Neural crest cell (in vitro differentiated cells): ENCODE results near the gene COX4I1. TPM values are rescaled to one million over a fixed set of nuclear protein-coding genes. Genes with fewer than 3 reads are reported as not detected.

Experiments
- DNase-seq: peaks from one replicate; pipeline ENCODE4 v3.0.0; 2021; ENCODE audit warnings: low read depth, mixed read lengths, low spot score
- H3K27ac Mint-ChIP-seq: one replicate; pipeline ENCODE4 v1.8.0; 2021; ENCODE audit warnings: mild to moderate bottlenecking, mixed read lengths; ENCODE audit not compliant: unreplicated experiment
- H3K27me3 Mint-ChIP-seq: 2 replicates; pipeline ENCODE4 v1.8.0; 2021; ENCODE audit warnings: low read depth, mild to moderate bottlenecking, mixed read lengths
- H3K36me3 Mint-ChIP-seq: 2 replicates; pipeline ENCODE4 v1.8.0; 2021; ENCODE audit warnings: low read depth, mild to moderate bottlenecking, mixed read lengths
- H3K4me1 Mint-ChIP-seq: 2 replicates; pipeline ENCODE4 v1.8.0; 2021; ENCODE audit warnings: mixed read lengths
- H3K4me3 Mint-ChIP-seq: one replicate; pipeline ENCODE4 v1.8.0; 2021; ENCODE audit warnings: mild to moderate bottlenecking, mixed read lengths
- H3K9me3 Mint-ChIP-seq: 2 replicates; pipeline ENCODE4 v1.8.0; 2021; ENCODE audit warnings: mixed read lengths
- CTCF ChIP-seq: fragments of 200-600 bp; sonication (generic); conservative IDR thresholded peaks from 2 replicates; pipeline ENCODE4 v1.5.0; 2021; ENCODE audit warnings: antibody characterized with exemption, mild to moderate bottlenecking
- total RNA-seq: library from RNA; stranded (reverse); gene quantifications from 2 replicates; pipeline ENCODE4 v1.2.1, GENCODE V29; 2021

COX4I1 gene
- total RNA-seq, 1 donor from 2014 or later, result 434 TPM

- Mint-ChIP-seq H3K27ac (no peak overlapping the region), H3K27me3 (peaks cover 12% of the 10 kb centered on the region), H3K36me3 (no peaks in the 10 kb centered on the region), H3K9me3 (no peaks in the 10 kb centered on the region), H3K4me1 (no peaks in the 10 kb centered on the region), H3K4me3 (no peak overlapping the region)
- no peak for TF ChIP-seq CTCF
- no peak for DNase-seq
These were observed 36.5 kb upstream of the COX4I1 start for GRCh38 chr16:85762970-85763369.

- TF ChIP-seq CTCF, result no peak
- no peak overlapping the region for H3K27ac Mint-ChIP-seq
These were observed 35.9 kb upstream of the COX4I1 start for GRCh38 chr16:85763616-85764015.

GRCh38 chr16:85765211-85765610 lies 34.3 kb upstream of the COX4I1 start:
- no peak for TF ChIP-seq CTCF
- Mint-ChIP-seq H3K4me1 (no peaks in the 10 kb centered on the region), H3K36me3 (no peaks in the 10 kb centered on the region), H3K27me3 (peaks cover 4% of the 10 kb centered on the region), H3K9me3 (no peaks in the 10 kb centered on the region), H3K27ac (no peak overlapping the region), H3K4me3 (no peak overlapping the region)
- no peak for DNase-seq

More at GRCh38 chr16:85763616-85764015, 35.9 kb upstream of the COX4I1 start:
- DNase-seq, result no peak
- no peaks in the 10 kb centered on the region for H3K4me1 Mint-ChIP-seq
- H3K36me3 Mint-ChIP-seq, result no peaks in the 10 kb centered on the region
- no peaks in the 10 kb centered on the region for H3K9me3 Mint-ChIP-seq
- no peak overlapping the region for H3K4me3 Mint-ChIP-seq
- H3K27me3 Mint-ChIP-seq, result peaks cover 12% of the 10 kb centered on the region

- no peak for DNase-seq
- H3K4me1 Mint-ChIP-seq, result no peaks in the 10 kb centered on the region
- H3K27ac Mint-ChIP-seq, result no peak overlapping the region
- no peak for TF ChIP-seq CTCF
- H3K36me3 Mint-ChIP-seq, result no peaks in the 10 kb centered on the region
- H3K27me3 Mint-ChIP-seq, result peaks cover 4% of the 10 kb centered on the region
- no peaks in the 10 kb centered on the region for H3K9me3 Mint-ChIP-seq
- H3K4me3 Mint-ChIP-seq, result no peak overlapping the region
These were observed 33.7 kb upstream of the COX4I1 start for GRCh38 chr16:85765767-85766166.

GRCh38 chr16:85767531-85767930 lies 32.0 kb upstream of the COX4I1 start:
- H3K4me1 Mint-ChIP-seq, result no peaks in the 10 kb centered on the region
- peaks cover 4% of the 10 kb centered on the region for H3K27me3 Mint-ChIP-seq
- no peaks in the 10 kb centered on the region for H3K36me3 Mint-ChIP-seq
- H3K27ac Mint-ChIP-seq, result peak overlapping the region; percentile 19
- H3K4me3 Mint-ChIP-seq, result no peak overlapping the region
- H3K9me3 Mint-ChIP-seq, result no peaks in the 10 kb centered on the region
- no peak for DNase-seq
- TF ChIP-seq CTCF, result no peak

GRCh38 chr16:85768199-85768598 lies 31.3 kb upstream of the COX4I1 start:
- Mint-ChIP-seq H3K27ac (no peak overlapping the region), H3K4me1 (no peaks in the 10 kb centered on the region), H3K4me3 (no peak overlapping the region), H3K9me3 (no peaks in the 10 kb centered on the region), H3K27me3 (peaks cover 4% of the 10 kb centered on the region), H3K36me3 (no peaks in the 10 kb centered on the region)
- no peak for DNase-seq
- no peak for TF ChIP-seq CTCF
